AG04450 (cell line): ENCODE data around the gene TRIM8. TPM values are rescaled to one million over a fixed set of nuclear protein-coding genes. Genes with fewer than 3 reads are reported as not detected.

ENCODE experiments used
- CTCF ChIA-PET: fragments of 300-600, 350-600 bp; formaldehyde crosslinking; extraction: SDS; loops from one replicate; lab custom pipeline; 2022; ENCODE audit warnings: antibody characterized with exemption, inconsistent platforms; lab: Charles Lee
- POLR2A ChIA-PET: fragments of 350-600 bp; formaldehyde crosslinking; extraction: SDS; loops from one replicate; lab custom pipeline; 2021; ENCODE audit warnings: antibody characterized with exemption, inconsistent platforms; lab: Yijun Ruan, JAX
- DNase-seq: peaks from one replicate; pipeline ENCODE4 v3.0.0-alpha.2; 2011; ENCODE audit warnings: low read depth, low spot score
- H3K27ac ChIP-seq: one replicate; pipeline ENCODE4 v1.5.1; 2012; ENCODE audit warnings: low read depth, low read length, control low read depth
- H3K27me3 ChIP-seq: one replicate; pipeline ENCODE4 v1.6.0; 2012; ENCODE audit warnings: low read length; ENCODE audit not compliant: control insufficient read depth, insufficient read depth
- H3K4me3 ChIP-seq: 2 replicates; pipeline ENCODE4 v1.5.1; 2011; ENCODE audit warnings: mild to moderate bottlenecking, low read depth, low read length, control low read depth
- H3K9me3 ChIP-seq: 2 replicates; pipeline ENCODE4 v1.5.1; 2012; ENCODE audit warnings: low read length; ENCODE audit not compliant: control insufficient read depth, insufficient read depth
- CTCF ChIP-seq: IDR thresholded peaks from 2 replicates; pipeline ENCODE4 v1.5.1; 2011; ENCODE audit warnings: low read depth, low read length, control low read depth, inconsistent platforms
- polyA plus RNA-seq: library from polyadenylated mRNA; depleted of rRNA; stranded (reverse); fragments of >200 nt; gene quantifications from 2 replicates; pipeline ENCODE4 v1.2.3, GENCODE V29; 2011

The TRIM8 gene
- polyA plus RNA-seq, 1 experiment, result 66.8 TPM

- Histone ChIP-seq H3K4me3 (no peak overlapping the region), H3K9me3 (no peaks in the 10 kb centered on the region), H3K27me3 (no peaks in the 10 kb centered on the region), H3K27ac (no peak overlapping the region)
- CTCF ChIA-PET, result no interaction called here
- POLR2A ChIA-PET, result interaction anchor here (0.7 kb wide), 1 partner anchor 33 kb away, joined by 3 read pairs; no protein-coding TSS in a partner anchor
- no peak for DNase-seq
- no peak for TF ChIP-seq CTCF
These were observed 31.0 kb upstream of the TRIM8 start for GRCh38 chr10:102613286-102613685.

GRCh38 chr10:102613785-102614184, 30.5 kb upstream of the TRIM8 start:
- H3K27me3 ChIP-seq, result no peaks in the 10 kb centered on the region
- H3K27ac ChIP-seq, result no peak overlapping the region
- ChIA-PET POLR2A (interaction anchor here (0.7 kb wide), 1 partner anchor 32 kb away, joined by 3 read pairs; no protein-coding TSS in a partner anchor), CTCF (interaction anchor here (0.7 kb wide), 1 partner anchor 32 kb away, joined by 5 read pairs; no protein-coding TSS in a partner anchor)
- TF ChIP-seq CTCF, result no peak
- DNase-seq, result no peak
- H3K4me3 ChIP-seq, result no peak overlapping the region
- no peaks in the 10 kb centered on the region for H3K9me3 ChIP-seq

GRCh38 chr10:102614888-102615287, 29.4 kb upstream of the TRIM8 start:
- H3K4me3 ChIP-seq, result no peak overlapping the region
- no peaks in the 10 kb centered on the region for H3K9me3 ChIP-seq
- no peak for TF ChIP-seq CTCF
- ChIA-PET CTCF (interaction anchor here (0.7 kb wide), 1 partner anchor 17 kb away, joined by 3 read pairs; no protein-coding TSS in a partner anchor), POLR2A (interaction anchor here (0.7 kb wide), 2 partner anchors 10 to 32 kb away, joined by 4 to 5 read pairs; no protein-coding TSS in a partner anchor)
- H3K27me3 ChIP-seq, result no peaks in the 10 kb centered on the region
- no peak for DNase-seq
- no peak overlapping the region for H3K27ac ChIP-seq

- no peaks in the 10 kb centered on the region for H3K9me3 ChIP-seq
- CTCF ChIA-PET, result no interaction called here
- DNase-seq, result no peak
- no peaks in the 10 kb centered on the region for H3K27me3 ChIP-seq
- no peak overlapping the region for H3K27ac ChIP-seq
- no peak overlapping the region for H3K4me3 ChIP-seq
- TF ChIP-seq CTCF, result peak; percentile 38
- POLR2A ChIA-PET, result interaction anchor here (0.7 kb wide), 1 partner anchor 10 kb away, joined by 4 read pairs; no protein-coding TSS in a partner anchor
These were observed 28.9 kb upstream of the TRIM8 start for GRCh38 chr10:102615361-102615760.

GRCh38 chr10:102616066-102616770, 28.1 kb upstream of the TRIM8 start:
- no peak for DNase-seq
- CTCF ChIA-PET, result no interaction called here
- POLR2A ChIA-PET, result no interaction called here
- TF ChIP-seq CTCF, result no peak
- H3K27ac ChIP-seq, result no peak overlapping the region
- H3K27me3 ChIP-seq, result no peaks in the 10 kb centered on the region
- H3K4me3 ChIP-seq, result no peak overlapping the region
- no peaks in the 10 kb centered on the region for H3K9me3 ChIP-seq
